NCI-H82 treated with DMSO at 0.1 percent for 48 hours (cell line): ENCODE results near the gene ROGDI.

Experiments
- DNase-seq: peaks from one replicate; lab custom pipeline; 2025; ENCODE audit not compliant: unreplicated experiment; lab: John Stamatoyannopoulos, UW

ROGDI gene

GRCh38 chr16:4801962-4802658 is at the start of gene ROGDI:
Gene ROGDI (minus strand): TSS chr16:4802633. CDS start chr16:4802571, 62 bp downstream.
- DNase-seq = peak; percentile 51

GRCh38 chr16:4850211-4850610 is 47.8 kb upstream of the ROGDI start:
- no peak for DNase-seq

DNA sequence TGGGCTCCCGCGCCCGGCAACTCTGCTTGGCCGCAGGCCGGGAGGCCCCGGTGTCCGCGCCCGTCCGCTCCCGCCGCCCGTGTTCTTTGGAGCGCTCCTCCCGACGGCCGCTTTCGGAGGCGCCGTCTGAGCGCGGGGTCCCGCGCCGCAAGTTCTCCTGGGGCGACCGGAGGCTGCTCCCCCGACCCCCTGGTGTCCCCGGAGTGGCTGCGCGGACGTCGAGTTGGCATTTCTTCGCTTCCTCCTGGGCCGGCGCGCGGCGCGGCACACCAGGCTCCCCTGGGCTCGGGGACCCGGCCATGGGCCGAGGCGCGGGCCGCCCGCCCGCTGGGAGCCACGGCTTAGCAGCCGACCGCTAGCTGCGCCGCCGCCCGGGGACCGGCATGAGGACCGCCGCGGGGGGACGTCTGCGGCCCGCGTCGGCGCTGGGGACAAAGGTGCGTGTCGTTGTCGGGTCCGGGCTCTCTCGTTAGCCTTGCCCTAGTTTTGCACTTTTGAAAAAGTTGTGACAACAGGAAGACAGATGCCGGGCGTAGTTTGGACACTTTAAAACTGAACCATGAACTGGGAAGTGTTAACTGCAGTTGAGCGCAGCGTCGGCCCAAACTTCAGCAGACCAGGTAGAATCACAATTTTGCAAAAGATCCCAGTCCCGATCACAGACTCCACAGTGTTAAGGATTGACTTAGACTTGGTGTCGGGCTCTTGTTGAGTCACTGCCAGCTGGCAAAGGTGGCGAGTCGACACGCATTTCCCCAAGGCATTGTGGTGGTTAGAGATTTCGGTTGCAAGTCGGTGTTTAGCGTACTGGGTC is 45.5 kb upstream of the ROGDI start:
- DNase-seq = no peak

DNA sequence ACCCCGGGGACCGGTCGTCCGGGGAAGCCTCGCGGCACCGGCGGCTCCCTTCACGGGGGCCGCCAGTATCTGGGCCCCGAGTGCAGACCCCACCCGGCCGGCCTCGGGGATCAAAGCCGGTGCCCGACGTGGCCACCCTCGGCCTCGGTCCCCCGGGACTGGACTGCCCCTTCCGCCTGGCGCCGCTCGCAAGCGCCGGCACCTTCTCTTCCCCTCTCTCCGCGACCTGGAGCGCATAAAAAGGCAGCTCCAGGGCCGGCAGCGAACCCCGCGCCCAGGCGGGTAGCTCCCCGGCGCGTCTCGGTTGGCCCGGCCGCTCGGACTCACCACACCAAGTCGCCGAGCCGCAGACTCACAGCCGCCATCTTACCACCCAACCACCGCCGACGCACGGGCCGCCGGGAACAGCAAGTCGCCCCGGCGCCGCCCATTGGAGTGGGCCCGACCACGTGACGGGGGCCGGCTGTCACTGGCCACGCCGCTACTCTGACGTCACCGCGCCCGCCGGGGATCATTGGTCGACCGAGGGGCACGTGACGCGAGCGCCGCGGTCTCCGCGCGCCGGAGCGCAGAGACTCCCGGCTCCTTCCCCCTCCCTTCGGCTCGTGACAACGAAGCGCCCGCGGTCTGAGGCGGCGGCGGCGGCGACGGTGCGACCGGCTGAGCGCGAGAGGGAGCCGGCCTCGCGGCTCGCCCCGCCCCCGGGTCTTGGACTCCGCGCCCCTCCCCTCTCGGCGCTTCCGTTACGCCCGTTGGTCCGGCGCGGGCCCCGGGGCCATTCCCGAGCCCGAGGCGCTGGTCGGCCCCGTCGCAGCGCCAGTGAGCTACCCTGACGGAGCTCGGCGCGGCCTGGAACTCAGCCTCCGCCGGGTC is 44.7 kb upstream of the ROGDI start, which contains the start of the genes GLYR1 and UBN1:
Gene GLYR1, minus strand, starts transcription at position 388 of the 873 bp plus-strand sequence. Its CDS starts 23 bp downstream, at position 365.
Gene UBN1, plus strand, starts transcription at position 581 of the 873 bp plus-strand sequence. CDS start 5,437 bp downstream, outside the sequence.
- peak; percentile 84 for DNase-seq

DNA sequence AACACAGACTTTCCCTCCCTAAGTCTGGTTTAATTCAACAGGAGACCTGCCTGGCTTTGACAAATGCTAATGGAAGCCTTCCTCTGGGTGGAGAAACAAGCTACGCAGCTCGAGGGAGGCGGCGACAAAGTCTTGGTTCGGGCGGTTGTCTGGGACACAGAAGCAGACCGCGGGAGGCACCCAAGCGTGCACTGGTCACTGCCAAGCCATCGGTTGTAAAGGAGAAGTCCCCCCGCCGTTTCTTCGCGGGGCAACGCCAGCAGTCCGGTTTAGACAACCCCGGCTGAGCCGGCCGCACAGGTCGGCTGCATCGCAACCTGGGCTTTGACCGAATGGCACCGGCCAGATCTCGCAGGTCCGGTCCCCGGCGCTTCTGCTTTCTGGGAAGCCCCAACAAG is 44.1 kb upstream of the ROGDI start:
- DNase-seq = no peak

DNA sequence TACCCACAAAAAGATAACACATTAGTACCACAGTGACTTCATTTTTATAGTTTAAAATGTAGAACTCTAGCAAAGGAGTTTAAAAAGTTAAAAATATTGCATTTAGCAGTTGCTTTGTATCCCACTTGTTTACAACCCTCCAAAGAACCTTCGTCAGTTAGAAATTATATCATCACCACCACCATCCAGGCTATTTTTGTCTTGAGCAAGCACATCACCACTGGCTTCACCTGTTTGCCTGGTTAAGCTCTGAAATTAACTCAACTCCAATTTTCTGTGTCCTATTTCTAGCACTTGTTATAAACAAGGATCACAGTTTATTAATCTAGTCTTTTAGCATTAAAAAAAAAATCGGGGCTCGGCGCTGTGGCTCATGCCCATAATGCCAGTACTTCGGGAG is 38.6 kb upstream of the ROGDI start:
- DNase-seq = no peak

GRCh38 chr16:4839942-4840341 is 37.5 kb upstream of the ROGDI start:
- no peak for DNase-seq

- DNase-seq = no peak
Observed at GRCh38 chr16:4837733-4838501, 35.5 kb upstream of the ROGDI start.

DNA sequence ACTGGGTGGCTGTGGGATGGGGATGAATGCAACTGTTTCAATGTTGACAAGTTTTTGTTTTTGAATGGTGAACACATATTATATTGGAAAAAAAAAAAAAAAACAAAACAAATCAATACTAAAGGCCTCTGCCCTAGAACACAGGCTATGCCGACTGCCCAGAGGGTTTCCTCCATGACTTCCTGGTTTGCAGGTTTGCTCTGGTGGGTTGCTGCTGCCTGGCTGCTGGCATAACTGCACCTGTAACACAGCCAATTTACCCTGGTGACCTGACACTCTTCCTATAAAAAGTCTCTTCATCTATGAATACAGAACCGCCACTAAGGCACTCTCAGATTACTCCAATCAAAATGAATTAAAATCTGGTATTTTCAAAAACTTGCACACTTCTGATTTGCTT is 34.3 kb upstream of the ROGDI start:
- no peak for DNase-seq

- DNase-seq = no peak
Observed at GRCh38 chr16:4833584-4833983, 31.2 kb upstream of the ROGDI start.

- DNase-seq = no peak
Observed at GRCh38 chr16:4832698-4833343, 30.4 kb upstream of the ROGDI start.

- no peak for DNase-seq
Observed at GRCh38 chr16:4831616-4832015, 29.2 kb upstream of the ROGDI start.

- no peak for DNase-seq
Observed at GRCh38 chr16:4830408-4830807, 28.0 kb upstream of the ROGDI start.

DNA sequence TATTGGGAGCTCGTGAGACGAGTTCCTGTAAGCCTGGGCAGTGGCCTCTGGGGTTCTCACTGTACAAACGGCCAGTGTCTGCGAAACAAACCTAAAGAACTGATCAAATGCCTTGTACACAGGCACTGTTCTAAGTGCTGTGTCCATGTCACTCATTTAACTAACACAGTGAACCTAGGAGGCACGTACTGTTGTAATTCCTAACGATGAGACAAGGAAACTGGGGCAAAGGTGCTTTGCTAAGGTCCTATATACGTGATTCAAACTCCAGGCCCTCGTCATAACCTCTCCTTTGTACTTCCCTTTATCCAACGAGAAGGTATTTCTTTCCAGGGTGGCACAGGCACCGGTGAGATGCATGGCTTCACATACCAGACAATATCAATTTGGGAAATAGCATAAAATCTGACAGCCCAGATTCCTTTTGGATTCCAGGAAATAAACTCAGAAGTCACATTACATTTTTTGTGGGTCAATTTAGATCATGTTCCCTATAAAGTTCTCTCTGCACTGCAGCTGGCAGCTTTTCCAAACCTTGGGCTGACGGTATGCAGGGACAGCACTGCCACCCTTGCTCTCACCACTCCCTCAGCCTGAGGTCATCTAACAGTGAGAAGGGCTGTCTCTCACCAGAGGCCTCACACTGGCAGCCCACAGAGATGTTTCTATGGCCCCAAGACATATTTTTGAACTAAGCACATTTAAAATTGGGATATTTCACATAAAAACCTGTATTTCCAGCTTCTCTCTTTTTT is 26.3 kb upstream of the ROGDI start:
- DNase-seq = no peak

DNA sequence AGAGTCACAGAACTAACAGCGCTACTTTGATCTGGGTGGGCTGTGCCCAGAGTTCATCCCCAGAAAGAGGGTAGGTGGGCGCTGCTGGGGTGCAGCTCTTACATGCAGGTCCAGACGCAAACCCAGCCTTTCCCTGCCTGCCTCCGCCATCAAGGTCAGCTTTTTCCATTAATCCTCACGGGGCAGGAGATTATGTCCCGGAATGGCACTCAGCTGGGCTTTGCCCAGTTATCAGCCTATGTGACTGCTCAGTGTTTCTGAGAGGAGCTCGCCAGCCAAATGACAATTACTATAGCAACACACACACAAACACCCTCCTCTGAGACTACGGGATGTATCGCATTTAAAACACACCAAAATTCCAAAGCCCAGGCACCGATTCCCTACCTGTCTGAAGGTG is 24.5 kb upstream of the ROGDI start:
- DNase-seq = no peak

GRCh38 chr16:4826526-4826925 is 24.1 kb upstream of the ROGDI start:
- DNase-seq = no peak

GRCh38 chr16:4825196-4825595 is 22.8 kb upstream of the ROGDI start:
- no peak for DNase-seq

DNA sequence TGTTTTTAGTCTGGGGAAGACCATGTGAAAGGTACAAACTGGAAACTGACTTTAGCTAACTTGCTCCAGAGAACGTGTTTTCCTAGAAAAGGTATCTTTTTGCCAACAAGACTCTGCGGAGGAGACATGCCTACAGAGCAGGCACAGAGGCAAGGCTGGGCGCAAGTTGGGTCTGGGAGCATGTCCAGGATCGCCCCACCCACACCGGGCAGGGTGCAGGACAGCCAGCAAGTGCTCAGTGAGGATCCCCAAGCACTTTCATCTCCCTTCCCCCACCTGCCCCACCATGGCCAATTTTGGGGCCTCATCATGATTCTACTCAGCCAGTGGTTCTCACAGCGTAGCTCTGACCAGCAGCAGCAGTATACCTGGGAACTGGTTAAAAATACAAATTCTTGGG is 18.2 kb upstream of the ROGDI start:
- no peak for DNase-seq

DNA sequence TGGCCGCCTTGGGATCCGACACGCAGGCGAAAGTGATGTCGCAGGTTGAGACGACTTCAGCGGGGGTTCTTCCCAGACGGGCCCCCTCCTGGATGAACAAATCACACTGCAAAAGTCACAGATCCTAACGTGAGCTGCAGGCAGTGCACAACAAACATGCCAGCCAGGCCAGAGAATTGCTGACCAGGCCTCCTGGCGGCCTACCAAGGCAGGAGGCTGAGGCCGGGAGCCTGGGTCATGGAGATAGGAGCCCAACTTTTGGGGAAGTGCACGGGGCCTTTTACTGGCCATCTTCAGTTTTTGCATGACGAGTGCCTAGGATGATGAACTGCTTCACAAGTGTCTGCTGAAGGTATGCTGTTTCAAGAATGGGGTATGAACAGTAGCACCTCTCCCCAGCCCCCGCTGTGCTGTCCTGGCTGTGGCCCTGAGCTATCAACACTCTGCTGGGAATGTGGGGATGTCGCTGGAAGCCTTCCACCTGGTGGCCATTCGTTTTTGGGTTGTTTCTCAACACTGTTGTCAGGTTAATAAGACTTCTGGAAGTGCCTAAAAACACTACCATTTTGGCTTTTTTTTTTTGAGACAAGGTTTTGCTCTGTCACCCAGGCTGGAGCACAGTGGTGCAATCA is 12.2 kb upstream of the ROGDI start:
- DNase-seq = no peak
